Measurements from ENCODE around the gene TEDC1.
A peak's percentile ranks its signal among the peaks of the same experiment; 100 is the strongest.

TEDC1 gene

DNA sequence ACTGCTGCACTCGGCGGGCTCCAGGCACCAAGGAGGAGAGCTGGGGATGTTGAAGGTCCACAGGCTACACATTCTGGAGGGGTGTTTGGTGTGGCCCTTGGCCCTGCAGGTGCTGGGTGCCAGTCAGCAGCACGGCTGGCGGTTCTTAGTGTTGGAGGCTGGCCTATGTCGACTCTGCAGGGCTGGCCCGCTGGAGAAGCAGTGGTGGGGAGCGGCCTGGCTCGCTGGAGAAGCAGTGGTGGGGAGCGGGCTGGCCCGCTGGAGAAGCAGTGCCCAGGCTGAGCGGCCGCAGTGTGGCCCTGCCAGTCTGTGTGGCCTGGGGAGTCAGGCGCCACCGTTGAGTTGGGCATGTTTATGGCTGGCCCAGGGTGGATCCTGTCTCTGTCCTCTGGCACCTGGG lies 44.1 kb upstream of the TEDC1 start:
- no peak overlapping the region for H3K4me3 ChIP-seq (replicated peaks; ENCODE audit: low read depth, low read length)
- no peak for DNase-seq (ENCODE audit: extremely low read depth, low read depth)
- TF ChIP-seq, protein P1, sequence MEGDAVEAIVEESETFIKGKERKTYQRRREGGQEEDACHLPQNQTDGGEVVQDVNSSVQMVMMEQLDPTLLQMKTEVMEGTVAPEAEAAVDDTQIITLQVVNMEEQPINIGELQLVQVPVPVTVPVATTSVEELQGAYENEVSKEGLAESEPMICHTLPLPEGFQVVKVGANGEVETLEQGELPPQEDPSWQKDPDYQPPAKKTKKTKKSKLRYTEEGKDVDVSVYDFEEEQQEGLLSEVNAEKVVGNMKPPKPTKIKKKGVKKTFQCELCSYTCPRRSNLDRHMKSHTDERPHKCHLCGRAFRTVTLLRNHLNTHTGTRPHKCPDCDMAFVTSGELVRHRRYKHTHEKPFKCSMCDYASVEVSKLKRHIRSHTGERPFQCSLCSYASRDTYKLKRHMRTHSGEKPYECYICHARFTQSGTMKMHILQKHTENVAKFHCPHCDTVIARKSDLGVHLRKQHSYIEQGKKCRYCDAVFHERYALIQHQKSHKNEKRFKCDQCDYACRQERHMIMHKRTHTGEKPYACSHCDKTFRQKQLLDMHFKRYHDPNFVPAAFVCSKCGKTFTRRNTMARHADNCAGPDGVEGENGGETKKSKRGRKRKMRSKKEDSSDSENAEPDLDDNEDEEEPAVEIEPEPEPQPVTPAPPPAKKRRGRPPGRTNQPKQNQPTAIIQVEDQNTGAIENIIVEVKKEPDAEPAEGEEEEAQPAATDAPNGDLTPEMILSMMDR (IDR thresholded peaks at IDR 0.05; ENCODE audit: low read depth, low read length, missing control alignments) = no peak

DNA sequence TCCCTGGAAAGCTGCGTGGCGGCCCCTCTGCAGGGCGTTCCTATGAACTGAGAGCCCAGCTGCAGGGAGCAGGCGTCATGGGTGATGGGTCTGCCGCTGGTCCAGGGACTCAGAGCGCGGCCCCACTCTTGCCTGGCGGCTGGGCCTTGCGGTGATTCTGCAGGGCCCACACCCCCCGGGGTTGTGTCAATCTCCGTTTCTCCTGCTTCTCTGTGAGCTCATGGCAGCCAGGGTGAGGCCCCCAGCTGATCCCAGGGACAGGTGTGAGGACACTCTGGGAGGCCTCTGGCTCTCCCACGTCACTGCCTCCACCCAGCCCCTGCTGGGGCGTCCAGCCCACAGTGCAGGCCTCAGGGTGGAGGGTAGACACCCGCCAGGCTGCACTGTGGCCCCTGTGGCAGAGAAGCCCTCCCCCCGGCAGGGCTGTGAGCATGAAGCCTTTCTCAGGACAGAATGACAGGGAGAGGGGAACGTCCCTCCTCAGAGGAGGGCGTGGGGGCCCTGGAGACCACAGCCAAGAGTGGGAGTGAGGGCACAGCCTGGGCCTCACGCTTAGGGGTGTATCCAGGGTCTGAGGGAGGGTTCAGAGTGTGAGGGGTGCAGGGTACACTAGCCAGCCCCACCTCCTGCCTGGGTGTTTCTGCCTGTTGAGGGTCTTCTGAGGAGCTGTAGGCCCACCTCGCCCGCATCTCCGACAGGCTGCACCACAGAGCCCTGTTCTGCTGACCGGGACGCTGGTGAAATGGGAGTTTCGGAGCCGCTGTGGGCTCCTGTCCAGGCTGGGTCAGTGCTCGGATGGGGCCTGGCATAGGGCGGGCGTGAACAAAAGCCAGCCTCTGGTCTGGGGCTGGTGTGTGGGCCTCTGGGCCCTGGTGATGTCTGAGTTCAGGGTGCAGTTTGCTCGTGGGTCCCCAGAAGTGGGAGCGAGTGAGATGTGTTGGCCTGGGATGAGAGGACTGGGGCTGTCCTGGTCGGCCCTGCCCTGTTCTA lies 43.1 kb upstream of the TEDC1 start:
- no peak for DNase-seq (ENCODE audit: extremely low read depth, low read depth)
- TF ChIP-seq, protein P1 (IDR thresholded peaks at IDR 0.05; ENCODE audit: low read depth, low read length, missing control alignments) = no peak
- H3K4me3 ChIP-seq (replicated peaks; ENCODE audit: low read depth, low read length) = no peak overlapping the region

DNA sequence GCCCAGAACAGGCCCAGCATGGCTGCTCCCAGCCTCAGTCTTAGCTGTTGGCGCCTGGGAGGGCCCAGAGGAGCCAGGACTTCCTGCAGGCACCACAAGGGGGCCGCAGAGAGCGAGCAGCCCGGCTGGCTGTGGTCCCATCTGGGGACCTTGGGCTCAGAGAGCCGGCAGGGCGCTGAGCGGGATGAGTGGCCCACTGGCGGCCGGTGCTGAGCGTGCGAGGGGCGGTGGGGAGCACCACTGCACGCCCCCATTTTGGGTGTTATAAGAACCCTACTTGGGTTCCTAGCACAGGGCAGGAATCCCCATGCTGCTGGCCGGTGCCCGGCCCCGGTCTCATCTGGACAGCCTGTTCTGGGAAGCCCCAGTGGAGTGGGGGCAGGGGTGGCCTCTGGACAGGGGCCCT lies 42.3 kb upstream of the TEDC1 start:
- TF ChIP-seq, protein P1 (IDR thresholded peaks at IDR 0.05; ENCODE audit: low read depth, low read length, missing control alignments) = peak; percentile 82
- H3K4me3 ChIP-seq (replicated peaks; ENCODE audit: low read depth, low read length) = no peak overlapping the region
- DNase-seq (ENCODE audit: extremely low read depth, low read depth) = no peak

DNA sequence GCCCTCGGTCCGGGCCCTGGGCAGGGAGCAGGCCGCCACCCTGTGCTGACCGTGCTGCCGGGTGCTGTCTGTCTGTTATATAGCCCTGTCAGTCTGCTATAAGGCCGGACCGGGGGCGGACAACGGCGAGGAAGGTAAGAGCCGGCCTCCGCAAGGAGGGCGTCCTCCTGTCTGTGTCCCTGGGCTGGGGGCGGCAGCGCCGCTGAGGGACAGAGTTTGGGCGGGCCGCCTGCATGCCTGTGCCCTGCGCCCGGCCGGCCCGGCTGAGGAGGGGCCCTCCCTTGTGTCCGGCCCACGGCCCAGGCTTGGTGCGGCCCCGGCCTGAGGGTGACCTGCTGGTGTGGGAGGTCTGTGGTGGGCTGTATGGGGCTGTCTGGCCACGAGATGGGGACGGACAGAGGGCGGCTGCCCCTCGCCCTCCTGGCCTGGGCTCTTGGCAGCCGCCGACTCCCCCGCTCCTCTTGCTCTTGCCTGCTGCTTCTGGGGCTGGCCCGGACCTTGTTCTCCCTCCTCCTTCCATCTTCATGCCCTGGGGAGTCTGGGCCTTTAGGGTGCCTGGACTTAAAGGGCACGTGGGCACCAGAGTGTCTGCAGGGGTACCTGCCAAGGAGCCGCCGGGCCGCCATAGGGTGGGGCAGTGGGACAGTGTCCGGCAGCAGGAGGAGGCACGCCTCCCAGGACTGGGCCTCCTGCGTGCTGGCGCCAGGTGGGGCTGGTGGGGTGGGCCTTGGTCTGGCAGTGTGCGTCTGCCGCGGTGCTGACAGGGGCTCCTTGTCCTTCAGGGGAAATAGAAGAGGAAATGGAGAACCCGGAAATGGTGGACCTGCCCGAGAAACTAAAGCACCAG lies 41.5 kb upstream of the TEDC1 start:
- TF ChIP-seq, protein P1 (IDR thresholded peaks at IDR 0.05; ENCODE audit: low read depth, low read length, missing control alignments) = no peak
- DNase-seq (ENCODE audit: extremely low read depth, low read depth) = no peak
- no peak overlapping the region for H3K4me3 ChIP-seq (replicated peaks; ENCODE audit: low read depth, low read length)

DNA sequence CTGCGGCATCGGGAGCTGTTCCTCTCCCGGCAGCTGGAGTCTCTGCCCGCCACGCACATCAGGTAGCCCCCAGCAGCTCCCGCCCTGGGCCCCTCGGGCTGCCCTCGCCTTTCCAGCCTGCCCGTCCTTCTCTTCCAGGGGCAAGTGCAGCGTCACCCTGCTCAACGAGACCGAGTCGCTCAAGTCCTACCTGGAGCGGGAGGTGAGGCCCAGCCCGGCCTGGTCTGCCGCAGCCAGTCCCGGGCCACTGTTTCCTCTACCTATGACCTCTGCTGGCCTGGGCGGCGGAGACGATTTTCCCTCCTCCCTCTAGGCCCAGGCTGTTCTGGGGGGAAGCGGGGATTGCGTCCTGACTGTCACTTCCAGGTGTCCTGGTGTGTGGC lies 40.9 kb upstream of the TEDC1 start:
- no peak for DNase-seq (ENCODE audit: extremely low read depth, low read depth)
- TF ChIP-seq, protein P1 (IDR thresholded peaks at IDR 0.05; ENCODE audit: low read depth, low read length, missing control alignments) = no peak
- no peak overlapping the region for H3K4me3 ChIP-seq (replicated peaks; ENCODE audit: low read depth, low read length)

DNA sequence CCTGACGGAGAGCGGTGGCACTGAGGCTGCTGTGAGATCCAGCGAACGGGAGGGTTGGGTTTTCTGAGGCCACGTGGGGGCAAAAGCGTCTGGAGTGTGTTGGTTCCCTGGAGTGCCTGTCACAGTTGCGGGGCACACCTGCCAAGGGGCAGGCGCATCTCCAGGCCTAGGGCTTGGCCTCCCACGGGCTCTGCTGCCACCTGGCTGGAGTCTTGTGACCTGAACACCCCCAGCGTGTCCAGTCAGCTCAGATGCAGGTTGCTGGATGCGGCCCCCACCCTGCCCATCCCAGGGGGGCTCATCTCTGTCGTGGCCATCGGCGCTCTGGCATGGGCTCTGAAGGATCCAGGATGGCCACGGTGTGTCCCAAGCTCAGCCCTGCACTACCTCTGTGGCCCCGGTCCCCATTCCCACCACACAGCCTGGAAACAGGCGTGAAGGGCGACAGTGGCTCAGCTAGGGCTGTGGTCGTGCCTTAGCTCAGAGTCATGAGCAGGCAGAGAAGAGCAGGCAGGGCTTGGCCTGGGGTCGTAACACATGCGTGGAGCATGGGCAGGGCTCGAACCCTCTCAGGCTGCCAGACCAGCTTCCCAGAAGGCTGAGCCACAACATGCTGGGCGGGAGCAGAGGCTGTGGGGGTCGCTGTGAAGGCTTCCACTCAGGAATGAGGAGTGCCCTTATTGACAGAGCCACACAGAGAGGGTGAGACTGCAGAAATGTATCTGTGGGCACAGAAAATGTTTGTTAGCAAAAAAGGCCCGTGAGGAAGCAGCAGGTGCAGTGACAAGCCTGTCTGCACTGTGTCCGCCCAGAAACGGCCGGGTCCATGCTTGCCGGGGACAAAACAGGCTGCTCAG lies 40.0 kb upstream of the TEDC1 start:
- TF ChIP-seq, protein P1 (IDR thresholded peaks at IDR 0.05; ENCODE audit: low read depth, low read length, missing control alignments) = no peak
- no peak overlapping the region for H3K4me3 ChIP-seq (replicated peaks; ENCODE audit: low read depth, low read length)
- no peak for DNase-seq (ENCODE audit: extremely low read depth, low read depth)

Measured in HFF-Myc (cell line).